Neutrophil (primary cell): ENCODE data around the gene ZBTB40.

Experiments used
- H3K27ac ChIP-seq: fragments of 200-600 bp; sonication (generic); 2 replicates; pipeline ENCODE4 v1.5.1; 2016; ENCODE audit warnings: mild to moderate bottlenecking, moderate library complexity
- H3K27me3 ChIP-seq: fragments of 200-600 bp; sonication (generic); 2 replicates; pipeline ENCODE4 v1.6.0; 2016; ENCODE audit warnings: mild to moderate bottlenecking
- H3K36me3 ChIP-seq: fragments of 200-600 bp; sonication (generic); 2 replicates; pipeline ENCODE4 v1.5.1; 2017
- H3K4me1 ChIP-seq, 2 experiments: fragments of 200-600 bp in 1 of 2; sonication (generic) in 1 of 2; 1 replicate in 1 of 2; 2 replicates in 1 of 2; pipeline versions ENCODE4 v1.5.1 to v1.6.1; 2013 to 2016; ENCODE audit warnings: low read depth in 1 of 2, low read length in 1 of 2, mild to moderate bottlenecking in 1 of 2, moderate library complexity in 1 of 2; ENCODE audit not compliant: control insufficient read depth in 1 of 2, insufficient read depth in 1 of 2
- H3K4me3 ChIP-seq, 2 experiments: fragments of 200-600 bp in 1 of 2; sonication (generic) in 1 of 2; 1 replicate in 1 of 2; 2 replicates in 1 of 2; pipeline ENCODE4 v1.5.1; 2013 to 2016; ENCODE audit warnings: low read depth in 1 of 2, low read length in 1 of 2, mild to moderate bottlenecking in 1 of 2, moderate library complexity in 1 of 2
- H3K9me3 ChIP-seq: fragments of 200-600 bp; sonication (generic); 2 replicates; pipeline ENCODE4 v1.5.1; 2016
- CTCF ChIP-seq: fragments of 200-600 bp; sonication (generic); IDR thresholded peaks from 2 replicates; pipeline ENCODE4 v1.5.1; 2016; ENCODE audit warnings: antibody characterized with exemption

Gene ZBTB40

GRCh38 chr1:22451702-22452480 lies at the start of gene ZBTB40:
Gene ZBTB40 (plus strand): TSS chr1:22451851. CDS start chr1:22489949, 38,098 bp downstream.
- Histone ChIP-seq H3K36me3 (no peaks in the 10 kb centered on the region), H3K4me3 (peak within 1 kb of the TSS; percentile 67 to 84), H3K4me1 (peaks cover 13 to 15% of the 10 kb centered on the region in 2 experiments), H3K27ac (peak within 1 kb of the TSS; percentile 73), H3K9me3 (no peaks in the 10 kb centered on the region), H3K27me3 (peaks cover 9% of the 10 kb centered on the region)
- TF ChIP-seq CTCF, result no peak

GRCh38 chr1:22402356-22403053 lies 49.1 kb upstream of the ZBTB40 start:
- no peak overlapping the region for H3K4me3 ChIP-seq
- H3K27ac ChIP-seq, result no peak overlapping the region
- peaks cover 60% of the 10 kb centered on the region for H3K27me3 ChIP-seq
- no peaks in the 10 kb centered on the region for H3K36me3 ChIP-seq
- H3K4me1 ChIP-seq, result no peaks in the 10 kb centered on the region
- no peaks in the 10 kb centered on the region for H3K9me3 ChIP-seq
- TF ChIP-seq CTCF, result no peak

GRCh38 chr1:22404486-22404885 lies 47.2 kb upstream of the ZBTB40 start:
- no peak overlapping the region for H3K27ac ChIP-seq

GRCh38 chr1:22406722-22407495 lies 44.7 kb upstream of the ZBTB40 start:
- no peaks in the 10 kb centered on the region for H3K4me1 ChIP-seq
- no peak for TF ChIP-seq CTCF
- H3K27me3 ChIP-seq, result peaks cover 21% of the 10 kb centered on the region
- H3K27ac ChIP-seq, result no peak overlapping the region
- H3K36me3 ChIP-seq, result no peaks in the 10 kb centered on the region
- H3K4me3 ChIP-seq, result no peak overlapping the region
- no peaks in the 10 kb centered on the region for H3K9me3 ChIP-seq

More at GRCh38 chr1:22404486-22404885, 47.2 kb upstream of the ZBTB40 start:
- H3K27me3 ChIP-seq, result peaks cover 40% of the 10 kb centered on the region
- H3K36me3 ChIP-seq, result no peaks in the 10 kb centered on the region
- H3K9me3 ChIP-seq, result no peaks in the 10 kb centered on the region
- no peaks in the 10 kb centered on the region for H3K4me1 ChIP-seq
- no peak for TF ChIP-seq CTCF
- no peak overlapping the region for H3K4me3 ChIP-seq

GRCh38 chr1:22408230-22408629 lies 43.4 kb upstream of the ZBTB40 start:
- Histone ChIP-seq H3K4me1 (no peaks in the 10 kb centered on the region), H3K9me3 (no peaks in the 10 kb centered on the region), H3K27ac (no peak overlapping the region), H3K4me3 (no peak overlapping the region), H3K27me3 (peaks cover 12% of the 10 kb centered on the region), H3K36me3 (no peaks in the 10 kb centered on the region)
- no peak for TF ChIP-seq CTCF
